ENCODE results near the gene CAPN11. TPM values are rescaled to one million over a fixed set of nuclear protein-coding genes. Genes with fewer than 3 reads are reported as not detected.

The CAPN11 gene
- total RNA-seq, 1 donor from 2014 or later, result 2.0 TPM

DNA sequence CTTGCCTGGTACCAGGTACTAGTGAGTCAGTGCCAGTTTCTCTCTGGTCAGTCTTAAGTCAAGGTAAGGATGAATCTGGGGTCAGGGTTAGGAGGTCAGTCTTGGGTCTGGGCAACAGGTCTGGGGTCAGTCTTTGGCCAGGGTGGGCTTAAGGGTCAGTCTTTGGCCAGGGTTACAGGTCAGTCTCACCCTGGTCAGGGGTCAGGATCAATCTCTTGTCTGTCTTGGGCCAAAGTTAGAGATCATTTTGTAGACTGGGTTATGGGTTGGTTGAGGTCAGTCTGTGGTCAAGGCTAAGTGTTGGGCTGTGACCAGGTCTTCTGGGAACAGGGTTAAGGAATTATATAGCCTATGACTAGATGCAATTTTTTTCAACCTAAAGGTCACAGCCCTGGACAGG, 12.8 kb upstream of the CAPN11 start:
- DNase-seq (ENCODE audit: extremely low spot score in 2 of 2), result no peak
- Histone ChIP-seq H3K4me1 (no peaks in the 10 kb centered on the region), H3K4me3 (no peak overlapping the region), H3K27me3 (no peaks in the 10 kb centered on the region), H3K27ac (no peak overlapping the region), H3K36me3 (peaks cover 0 to 23% of the 10 kb centered on the region in 2 donors), H3K9me3 (no peaks in the 10 kb centered on the region)
- intact Hi-C loops (cut with DNase I), result no loop called here
- TF ChIP-seq CTCF (IDR thresholded peaks at IDR 0.05), result no peak
- no peak for TF ChIP-seq POLR2A (IDR thresholded peaks at IDR 0.05)

DNA sequence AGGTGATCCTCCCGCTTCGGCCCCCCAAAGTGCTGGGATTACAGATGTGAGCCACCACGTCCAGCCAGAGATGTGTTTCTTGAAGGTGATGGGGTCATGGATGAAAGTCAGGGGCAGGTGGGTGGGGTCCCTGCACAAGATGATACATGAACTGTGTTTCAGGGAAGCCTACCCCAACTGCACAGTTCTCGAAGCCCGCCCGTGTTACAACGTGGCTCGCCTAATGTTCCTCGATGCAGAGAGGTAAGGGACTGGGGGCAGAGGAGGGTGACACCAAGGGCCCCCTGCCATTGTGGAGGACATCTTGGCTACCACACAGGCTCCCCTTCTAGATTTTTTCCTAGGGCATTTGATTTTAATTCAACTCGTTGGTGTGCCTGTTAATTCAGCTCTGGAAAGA, 11.9 kb upstream of the CAPN11 start:
- DNase-seq (ENCODE audit: extremely low spot score in 2 of 2), result no peak
- Histone ChIP-seq H3K36me3 (peaks cover 0 to 16% of the 10 kb centered on the region in 2 donors), H3K27me3 (no peaks in the 10 kb centered on the region), H3K4me1 (peaks cover 4% of the 10 kb centered on the region), H3K9me3 (no peaks in the 10 kb centered on the region), H3K27ac (no peak overlapping the region), H3K4me3 (no peak overlapping the region)
- no peak for TF ChIP-seq CTCF (IDR thresholded peaks at IDR 0.05)
- TF ChIP-seq POLR2A (IDR thresholded peaks at IDR 0.05), result no peak
- TF ChIP-seq POLR2AphosphoS5 (IDR thresholded peaks at IDR 0.05; ENCODE audit: insufficient read depth in 1 of 2, low read depth in 1 of 2), result no peak
- intact Hi-C loops (cut with DNase I), result no loop called here

- Histone ChIP-seq H3K27me3 (no peaks in the 10 kb centered on the region), H3K9me3 (no peaks in the 10 kb centered on the region), H3K4me1 (peaks cover 7% of the 10 kb centered on the region), H3K4me3 (no peak overlapping the region), H3K36me3 (peaks cover 0 to 16% of the 10 kb centered on the region in 2 donors), H3K27ac (no peak overlapping the region)
- no peak for DNase-seq (ENCODE audit: extremely low spot score in 2 of 2)
- intact Hi-C loops (cut with DNase I), result no loop called here
- TF ChIP-seq POLR2A (IDR thresholded peaks at IDR 0.05) (no peak), CTCF (IDR thresholded peaks at IDR 0.05) (no peak), POLR2AphosphoS5 (IDR thresholded peaks at IDR 0.05; ENCODE audit: insufficient read depth in 1 of 2, low read depth in 1 of 2) (no peak)
Measured at GRCh38 chr6:44147256-44147655, 11.4 kb upstream of the CAPN11 start.

DNA sequence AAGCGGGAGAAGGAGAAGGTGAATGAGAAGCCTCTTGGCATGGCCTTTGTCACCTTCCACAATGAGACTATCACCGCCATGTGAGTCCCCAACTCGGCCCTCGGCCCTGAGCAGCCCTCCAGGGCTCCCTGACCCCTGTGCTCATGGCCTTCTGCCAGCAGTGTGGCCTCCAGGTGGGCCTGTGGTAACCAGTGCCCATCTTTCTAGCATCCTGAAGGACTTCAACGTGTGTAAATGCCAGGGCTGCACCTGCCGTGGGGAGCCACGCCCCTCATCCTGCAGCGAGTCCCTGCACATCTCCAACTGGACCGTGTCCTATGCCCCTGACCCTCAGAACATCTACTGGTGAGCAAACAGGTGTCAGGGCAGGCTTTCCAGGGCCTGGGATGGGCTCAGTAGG, 10.3 kb upstream of the CAPN11 start:
- Histone ChIP-seq H3K9me3 (no peaks in the 10 kb centered on the region), H3K27me3 (no peaks in the 10 kb centered on the region), H3K4me3 (no peak overlapping the region), H3K27ac (no peak overlapping the region), H3K36me3 (peaks cover 0 to 16% of the 10 kb centered on the region in 2 donors), H3K4me1 (peaks cover 7% of the 10 kb centered on the region)
- DNase-seq (ENCODE audit: extremely low spot score in 2 of 2), result no peak
- intact Hi-C loops (cut with DNase I), result no loop called here
- TF ChIP-seq POLR2AphosphoS5 (IDR thresholded peaks at IDR 0.05; ENCODE audit: insufficient read depth in 1 of 2, low read depth in 1 of 2) (no peak), POLR2A (IDR thresholded peaks at IDR 0.05) (no peak), CTCF (IDR thresholded peaks at IDR 0.05) (no peak)

DNA sequence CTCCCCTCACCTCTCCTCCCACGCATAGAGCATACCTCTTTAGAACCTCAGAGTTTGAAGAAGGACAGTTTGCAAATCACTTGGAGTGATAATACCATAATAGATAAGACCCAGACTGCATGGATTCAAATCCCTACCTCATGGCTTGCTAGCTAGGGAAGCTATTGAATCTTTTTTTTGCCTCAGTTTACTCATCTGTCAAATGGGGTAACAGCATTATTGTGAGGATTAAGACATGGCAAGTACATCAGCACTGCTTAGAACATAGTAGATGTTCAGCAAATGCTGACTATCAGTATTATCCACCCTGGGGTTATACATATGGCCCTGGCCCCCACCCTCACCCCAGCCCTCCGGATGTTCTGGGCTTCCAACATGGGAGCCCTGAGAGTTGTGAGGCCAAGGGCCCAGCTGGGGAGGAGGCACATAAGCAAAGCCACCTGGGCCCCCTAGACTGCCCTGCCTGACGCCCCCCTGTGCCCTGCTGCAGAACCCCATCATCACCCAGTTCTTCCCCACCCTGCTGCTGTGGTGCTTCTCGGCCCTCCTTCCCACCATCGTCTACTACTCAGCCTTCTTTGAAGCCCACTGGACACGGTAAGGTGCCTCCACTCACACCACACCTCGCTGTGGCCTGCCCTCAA, 9.1 kb upstream of the CAPN11 start:
- Histone ChIP-seq H3K27me3 (no peaks in the 10 kb centered on the region), H3K9me3 (no peaks in the 10 kb centered on the region), H3K4me1 (peaks cover 7% of the 10 kb centered on the region), H3K36me3 (peaks cover 0 to 16% of the 10 kb centered on the region in 2 donors), H3K27ac (no peak overlapping the region), H3K4me3 (no peak overlapping the region)
- DNase-seq (ENCODE audit: extremely low spot score in 2 of 2), result no peak
- TF ChIP-seq CTCF (IDR thresholded peaks at IDR 0.05) (no peak), POLR2A (IDR thresholded peaks at IDR 0.05) (no peak), POLR2AphosphoS5 (IDR thresholded peaks at IDR 0.05; ENCODE audit: insufficient read depth in 1 of 2, low read depth in 1 of 2) (no peak)
- intact Hi-C loops (cut with DNase I), result loop anchor here (5.0 kb wide), 1 partner anchor 52 kb away; no protein-coding TSS in a partner anchor

All from vagina (tissue), 2 donors.